IgD-negative memory B cell (primary cell): ENCODE data around the gene GTF3C1. TPM values are rescaled to one million over a fixed set of nuclear protein-coding genes. Genes with fewer than 3 reads are reported as not detected.
A peak's percentile ranks its signal among the peaks of the same experiment; 100 is the strongest.
"Not testable (repeated sequence)": the region's sequence is repeated elsewhere in the genome, so short reads cannot be mapped to it uniquely, and the experiment has no call there.

ENCODE experiments used
- H3K27ac Mint-ChIP-seq, 3 donors: one replicate each; pipeline ENCODE4 v1.8.0; 2020 to 2022; ENCODE audit warnings: mild to moderate bottlenecking in 3 of 3, mixed read lengths in 3 of 3, moderate library complexity in 1 of 3
- H3K27me3 Mint-ChIP-seq: one replicate; pipeline ENCODE4 v1.8.0; 2021; ENCODE audit warnings: mixed read lengths
- H3K36me3 Mint-ChIP-seq: one replicate; pipeline ENCODE4 v1.8.0; 2020; ENCODE audit warnings: mild to moderate bottlenecking, mixed read lengths
- H3K4me1 Mint-ChIP-seq, 3 donors: one replicate each; pipeline ENCODE4 v1.8.0; 2020 to 2022; ENCODE audit warnings: mixed read lengths in 3 of 3, mild to moderate bottlenecking in 1 of 3
- H3K4me3 Mint-ChIP-seq, 4 donors: one replicate each; pipeline ENCODE4 v1.8.0; 2020 to 2022; ENCODE audit warnings: mild to moderate bottlenecking in 4 of 4, mixed read lengths in 4 of 4, moderate library complexity in 3 of 4
- H3K9me3 Mint-ChIP-seq, 3 donors: one replicate each; pipeline ENCODE4 v1.8.0; 2020 to 2021; ENCODE audit warnings: mixed read lengths in 3 of 3, mild to moderate bottlenecking in 1 of 3
- polyA plus RNA-seq: library from polyadenylated mRNA; unstranded; fragments of 300-500 nt; fragmentation: Illumina TruSeq; gene quantifications from one replicate; pipeline ENCODE4 v1.2.3, GENCODE V29; 2021

The GTF3C1 gene
- polyA plus RNA-seq, 1 donor from 2014 or later, result 22.1 TPM

GRCh38 chr16:27445502-27446175 is 104.1 kb downstream of the GTF3C1 start:
- Mint-ChIP-seq H3K27ac (no peak overlapping the region), H3K4me3 (peak overlapping the region in 1 of 4 donors; percentile 33), H3K36me3 (peaks cover 2% of the 10 kb centered on the region), H3K4me1 (peaks cover 14 to 23% (median 17%) of the 10 kb centered on the region in 3 donors), H3K27me3 (peaks cover 14% of the 10 kb centered on the region), H3K9me3 (no peaks in the 10 kb centered on the region)

DNA sequence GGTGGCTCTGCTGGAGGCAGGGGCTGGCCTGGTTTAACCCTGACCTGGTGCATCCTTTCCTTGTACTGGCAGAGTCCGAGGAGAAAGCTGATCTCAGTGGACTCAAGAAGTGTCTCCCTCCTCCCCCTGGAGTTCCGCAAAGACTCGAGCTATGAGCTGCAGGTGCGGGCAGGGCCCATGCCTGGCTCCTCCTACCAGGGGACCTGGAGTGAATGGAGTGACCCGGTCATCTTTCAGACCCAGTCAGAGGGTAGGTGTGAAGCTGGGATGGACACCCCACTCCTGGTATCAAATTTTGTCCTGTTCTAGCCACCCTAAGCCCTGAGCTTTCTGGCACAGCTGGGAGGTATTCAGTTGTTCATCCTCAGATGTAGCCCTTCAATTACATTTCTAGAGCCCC is 105.2 kb downstream of the GTF3C1 start:
- Mint-ChIP-seq H3K4me3 (no peak overlapping the region), H3K27ac (no peak overlapping the region), H3K9me3 (no peaks in the 10 kb centered on the region), H3K36me3 (peaks cover 4% of the 10 kb centered on the region), H3K27me3 (peaks cover 4% of the 10 kb centered on the region), H3K4me1 (peaks cover 6 to 11% (median 8%) of the 10 kb centered on the region in 3 donors)

GRCh38 chr16:27444015-27444414 is 105.7 kb downstream of the GTF3C1 start:
- H3K4me3 Mint-ChIP-seq, result no peak overlapping the region
- no peaks in the 10 kb centered on the region for H3K9me3 Mint-ChIP-seq
- H3K4me1 Mint-ChIP-seq, result peaks cover 6 to 12% (median 8%) of the 10 kb centered on the region in 3 donors
- H3K27me3 Mint-ChIP-seq, result peaks cover 4% of the 10 kb centered on the region
- no peak overlapping the region for H3K27ac Mint-ChIP-seq
- H3K36me3 Mint-ChIP-seq, result peaks cover 4% of the 10 kb centered on the region

- Mint-ChIP-seq H3K27ac (no peak overlapping the region), H3K4me3 (no peak overlapping the region), H3K9me3 (no peaks in the 10 kb centered on the region), H3K36me3 (peaks cover 2% of the 10 kb centered on the region), H3K27me3 (peaks cover 2% of the 10 kb centered on the region), H3K4me1 (peaks cover 4 to 8% (median 5%) of the 10 kb centered on the region in 3 donors)
Observed at GRCh38 chr16:27441998-27442397, 107.7 kb downstream of the GTF3C1 start.

GRCh38 chr16:27441276-27441675 is 108.4 kb downstream of the GTF3C1 start:
- Mint-ChIP-seq H3K27me3 (no peaks in the 10 kb centered on the region), H3K4me3 (no peak overlapping the region), H3K4me1 (peaks cover 0 to 3% (median 0%) of the 10 kb centered on the region in 3 donors), H3K27ac (peak overlapping the region in 1 of 3 donors; percentile 64), H3K36me3 (peaks cover 2% of the 10 kb centered on the region), H3K9me3 (no peaks in the 10 kb centered on the region)

DNA sequence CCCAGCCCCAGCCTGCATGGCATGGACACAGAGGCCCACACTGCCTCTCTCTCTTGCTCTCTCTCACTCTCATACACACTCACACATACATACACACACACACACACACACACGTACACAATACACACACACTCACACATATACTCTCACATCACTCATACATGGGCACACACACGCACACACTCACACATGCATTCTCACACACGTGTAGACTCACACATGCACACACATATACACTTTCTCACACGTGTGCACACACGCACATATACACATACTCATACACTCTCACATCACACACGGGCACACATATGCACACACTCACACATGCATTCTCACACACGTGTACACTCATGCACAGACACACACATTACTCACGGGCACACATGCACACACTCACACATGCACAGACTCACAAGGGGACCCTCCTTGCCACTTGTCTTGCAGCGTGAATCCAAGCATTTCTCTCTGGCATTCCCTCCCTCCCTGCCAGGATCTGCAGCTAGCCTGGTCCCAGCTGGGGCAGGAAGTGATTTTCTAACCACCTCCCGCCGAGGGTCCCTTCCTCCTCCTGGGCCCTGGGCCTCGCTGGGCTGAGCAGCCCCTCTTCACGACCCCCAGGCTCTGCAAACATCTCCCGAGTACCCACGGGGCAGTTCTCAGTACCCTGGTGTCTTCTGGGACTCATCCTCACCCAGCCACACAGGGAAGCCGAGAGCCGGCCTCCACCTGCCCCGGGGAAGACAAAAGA is 110.3 kb downstream of the GTF3C1 start:
- no peak overlapping the region for H3K4me3 Mint-ChIP-seq
- peak overlapping the region in 1 of 3 donors; percentile 0 for H3K27ac Mint-ChIP-seq
- H3K27me3 Mint-ChIP-seq, result no peaks in the 10 kb centered on the region
- H3K4me1 Mint-ChIP-seq, result peaks cover 0 to 3% (median 0%) of the 10 kb centered on the region in 3 donors
- H3K36me3 Mint-ChIP-seq, result peaks cover 2% of the 10 kb centered on the region
- H3K9me3 Mint-ChIP-seq, result no peaks in the 10 kb centered on the region

- Mint-ChIP-seq H3K4me1 (peaks cover 0 to 3% (median 0%) of the 10 kb centered on the region in 3 donors), H3K27me3 (no peaks in the 10 kb centered on the region), H3K27ac (no peak overlapping the region), H3K4me3 (no peak overlapping the region), H3K36me3 (peaks cover 2% of the 10 kb centered on the region), H3K9me3 (no peaks in the 10 kb centered on the region)
Observed at GRCh38 chr16:27437946-27438345, 111.8 kb downstream of the GTF3C1 start.

GRCh38 chr16:27436921-27437650 is 112.6 kb downstream of the GTF3C1 start:
- H3K4me3 Mint-ChIP-seq, result no peak overlapping the region
- peaks cover 1% of the 10 kb centered on the region for H3K27me3 Mint-ChIP-seq
- H3K27ac Mint-ChIP-seq, result no peak overlapping the region
- peaks cover 0 to 5% (median 0%) of the 10 kb centered on the region in 3 donors for H3K4me1 Mint-ChIP-seq
- peaks cover 2% of the 10 kb centered on the region for H3K36me3 Mint-ChIP-seq
- H3K9me3 Mint-ChIP-seq, result no peaks in the 10 kb centered on the region

DNA sequence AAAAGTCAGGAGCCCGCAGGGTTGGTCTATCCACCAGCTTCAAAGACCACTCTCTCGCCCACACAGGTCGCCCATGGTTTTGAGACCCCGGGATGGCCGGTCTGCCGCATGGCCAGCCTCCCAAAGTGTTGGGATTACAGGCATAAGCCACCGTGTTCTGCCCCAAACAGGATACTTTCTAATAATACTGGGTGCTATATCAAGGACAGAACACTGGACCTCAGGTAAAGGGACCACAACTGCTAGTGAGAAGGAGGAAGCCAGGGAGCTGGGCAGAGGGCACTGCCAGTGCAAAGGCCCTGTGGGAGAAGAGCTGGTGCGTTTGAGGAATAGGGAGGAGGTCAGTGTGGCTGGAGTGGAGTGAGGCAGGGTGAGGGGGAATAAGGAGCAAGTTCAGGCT is 113.6 kb downstream of the GTF3C1 start:
- peaks cover 9% of the 10 kb centered on the region for H3K27me3 Mint-ChIP-seq
- H3K27ac Mint-ChIP-seq, result peak overlapping the region in 1 of 3 donors; percentile 39
- H3K4me1 Mint-ChIP-seq, result peaks cover 0 to 5% (median under 1%) of the 10 kb centered on the region in 3 donors
- peaks cover 2% of the 10 kb centered on the region for H3K36me3 Mint-ChIP-seq
- H3K4me3 Mint-ChIP-seq, result no peak overlapping the region
- H3K9me3 Mint-ChIP-seq, result no peaks in the 10 kb centered on the region

GRCh38 chr16:27435146-27435545 is 114.6 kb downstream of the GTF3C1 start:
- not testable (repeated sequence) for H3K9me3 Mint-ChIP-seq, H3K4me3 Mint-ChIP-seq, H3K4me1 Mint-ChIP-seq, H3K36me3 Mint-ChIP-seq, H3K27ac Mint-ChIP-seq
- H3K27me3 Mint-ChIP-seq, result peaks cover 17% of the 10 kb centered on the region

DNA sequence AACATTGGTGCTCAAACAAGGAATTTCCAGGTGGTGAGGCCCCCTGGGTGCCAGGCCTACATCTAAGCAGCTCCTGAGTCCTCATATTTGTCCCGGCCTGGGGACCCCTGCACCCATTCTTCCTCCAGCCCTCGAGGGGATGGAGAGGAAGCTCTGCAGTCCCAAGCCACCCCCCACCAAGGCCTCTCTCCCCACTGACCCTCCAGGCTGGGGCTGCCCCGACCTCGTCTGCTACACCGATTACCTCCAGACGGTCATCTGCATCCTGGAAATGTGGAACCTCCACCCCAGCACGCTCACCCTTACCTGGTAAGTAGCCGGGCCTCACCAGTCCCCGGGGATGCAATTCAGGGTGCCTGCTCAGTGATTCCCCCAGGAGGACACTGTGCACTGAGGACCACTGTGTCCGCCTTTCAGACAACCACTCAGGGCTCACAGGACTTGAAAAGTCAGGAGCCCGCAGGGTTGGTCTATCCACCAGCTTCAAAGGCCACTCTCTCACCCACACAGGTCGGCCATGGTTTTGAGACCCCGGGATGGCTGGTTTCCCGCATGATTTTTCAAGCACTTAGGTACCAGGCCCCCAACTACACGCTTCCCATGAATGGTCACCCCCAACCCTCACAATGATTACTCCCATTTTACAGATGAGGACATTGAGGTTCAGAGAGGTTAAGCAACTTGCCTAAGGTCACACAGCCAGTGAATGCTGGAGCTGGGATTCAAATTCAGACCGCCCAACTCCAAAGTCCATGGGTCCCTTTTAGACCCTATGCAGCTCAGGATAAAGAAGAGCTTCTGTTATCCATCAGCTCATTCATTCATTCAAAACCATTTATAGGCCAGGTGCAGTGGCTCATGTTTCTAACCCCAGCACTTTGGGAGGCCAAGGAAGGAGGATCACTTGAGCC is 115.3 kb downstream of the GTF3C1 start:
- Mint-ChIP-seq H3K27me3 (peaks cover 19% of the 10 kb centered on the region), H3K4me3 (no peak overlapping the region), H3K4me1 (peaks cover 5 to 10% (median 9%) of the 10 kb centered on the region in 3 donors), H3K9me3 (no peaks in the 10 kb centered on the region), H3K27ac (no peak overlapping the region), H3K36me3 (no peaks in the 10 kb centered on the region)

GRCh38 chr16:27433636-27434035 is 116.1 kb downstream of the GTF3C1 start:
- H3K36me3 Mint-ChIP-seq, result no peaks in the 10 kb centered on the region
- H3K4me3 Mint-ChIP-seq, result peak overlapping the region in 1 of 4 donors; percentile 74
- H3K9me3 Mint-ChIP-seq, result no peaks in the 10 kb centered on the region
- no peak overlapping the region for H3K27ac Mint-ChIP-seq
- peaks cover 7 to 13% (median 8%) of the 10 kb centered on the region in 3 donors for H3K4me1 Mint-ChIP-seq
- H3K27me3 Mint-ChIP-seq, result peaks cover 19% of the 10 kb centered on the region

DNA sequence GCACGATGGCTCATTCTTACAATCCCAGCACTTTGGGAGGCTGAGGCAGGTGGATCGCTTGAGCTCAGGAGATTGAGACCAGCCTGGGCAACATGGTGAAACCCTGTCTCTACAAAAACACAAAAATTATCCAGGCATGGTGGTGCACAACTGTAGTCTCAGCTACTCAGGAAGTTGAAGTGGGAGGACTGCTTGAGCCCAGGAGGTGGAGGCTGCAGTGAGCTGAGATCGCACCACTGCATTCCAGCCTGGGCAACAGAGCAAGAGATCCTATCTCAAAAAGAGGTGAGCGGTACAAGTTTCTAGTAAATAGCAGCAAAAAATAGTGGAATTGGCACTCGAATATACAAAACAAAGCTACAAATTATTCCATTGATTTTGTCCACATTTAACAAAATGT is 116.5 kb downstream of the GTF3C1 start:
- peaks cover 21% of the 10 kb centered on the region for H3K27me3 Mint-ChIP-seq
- H3K27ac Mint-ChIP-seq, H3K4me3 Mint-ChIP-seq, H3K9me3 Mint-ChIP-seq, H3K36me3 Mint-ChIP-seq: not testable (repeated sequence)
- peaks cover 9 to 16% (median 11%) of the 10 kb centered on the region in 3 donors for H3K4me1 Mint-ChIP-seq

GRCh38 chr16:27432558-27432957 is 117.2 kb downstream of the GTF3C1 start:
- Mint-ChIP-seq H3K4me3 (peak overlapping the region in 1 of 4 donors; percentile 5), H3K27me3 (peaks cover 25% of the 10 kb centered on the region), H3K36me3 (no peaks in the 10 kb centered on the region), H3K4me1 (peaks cover 12 to 21% (median 13%) of the 10 kb centered on the region in 3 donors), H3K27ac (peak overlapping the region in 1 of 3 donors; percentile 82), H3K9me3 (no peaks in the 10 kb centered on the region)
